C4-2B (cell line): ENCODE data around the gene SLC25A14.
"Not testable (repeated sequence)": the region's sequence is repeated elsewhere in the genome, so short reads cannot be mapped to it uniquely, and the experiment has no call there.

Source experiments
- H3K27ac ChIP-seq: fragments of 450-650 bp; 2 replicates; pipeline ENCODE4 v1.5.1; 2017
- CTCF ChIP-seq: fragments of 450-650 bp; conservative IDR thresholded peaks from 2 replicates; pipeline ENCODE4 v1.5.1; 2017; ENCODE audit warnings: mild to moderate bottlenecking
- ZFX ChIP-seq: fragments of 450-650 bp; IDR thresholded peaks from 2 replicates; pipeline ENCODE4 v1.6.1; 2017

SLC25A14 gene

GRCh38 chrX:130301977-130302376 is 37.7 kb upstream of the SLC25A14 start:
- H3K27ac ChIP-seq = no peak overlapping the region
- TF ChIP-seq ZFX (no peak), CTCF (no peak)

- TF ChIP-seq ZFX (no peak), CTCF (no peak)
- H3K27ac ChIP-seq = no peak overlapping the region
Observed at GRCh38 chrX:130304587-130305368, 34.9 kb upstream of the SLC25A14 start.

GRCh38 chrX:130319886-130320285 is 19.8 kb upstream of the SLC25A14 start:
- H3K27ac ChIP-seq = not testable (repeated sequence)

- H3K27ac ChIP-seq = no peak overlapping the region
- no peak for TF ChIP-seq CTCF
- TF ChIP-seq ZFX = no peak
Observed at GRCh38 chrX:130321550-130321949, 18.2 kb upstream of the SLC25A14 start.

GRCh38 chrX:130330146-130330545 is 9.6 kb upstream of the SLC25A14 start:
- no peak overlapping the region for H3K27ac ChIP-seq
- TF ChIP-seq CTCF (no peak), ZFX (no peak)

- H3K27ac ChIP-seq = no peak overlapping the region
- TF ChIP-seq CTCF (peak; percentile 81), ZFX (no peak)
Observed at GRCh38 chrX:130330706-130331105, 9.0 kb upstream of the SLC25A14 start.

- no peak overlapping the region for H3K27ac ChIP-seq
- TF ChIP-seq CTCF (no peak), ZFX (no peak)
Observed at GRCh38 chrX:130336531-130336930, 3.2 kb upstream of the SLC25A14 start.

GRCh38 chrX:130338869-130339268 is 850 bp upstream of the SLC25A14 start:
- peak overlapping the region; percentile 73 for H3K27ac ChIP-seq
